Measurements from ENCODE around the gene KAT8.
"Not testable (repeated sequence)": the region's sequence is repeated elsewhere in the genome, so short reads cannot be mapped to it uniquely, and the experiment has no call there.

The KAT8 gene

DNA sequence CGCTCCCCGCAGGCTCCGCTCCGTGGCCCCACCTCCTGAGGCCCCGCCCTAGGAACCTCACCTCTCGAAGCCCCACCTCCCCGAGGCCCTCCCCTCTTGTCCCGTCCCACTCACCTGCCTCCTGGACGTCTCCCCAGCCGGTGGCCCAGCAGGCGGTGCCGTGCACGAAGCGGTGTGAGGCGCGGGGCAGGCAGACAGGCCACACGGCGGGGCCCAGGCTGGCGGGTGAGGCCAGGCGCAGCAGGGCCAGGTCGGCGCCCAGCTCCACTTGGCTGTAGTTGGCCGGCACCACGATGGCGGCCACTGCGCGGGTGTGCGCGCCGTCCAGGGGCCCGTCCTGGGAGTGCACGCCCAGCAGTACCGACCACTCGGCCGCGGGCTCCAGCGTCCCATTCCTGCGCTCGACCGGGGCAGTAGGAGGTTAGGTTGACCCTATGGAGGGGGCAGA is 30.8 kb downstream of the KAT8 start:
- no peak overlapping the region for H3K4me3 ChIP-seq (ENCODE audit: control insufficient read depth, low read depth, low read length)
- TF ChIP-seq, protein P1, sequence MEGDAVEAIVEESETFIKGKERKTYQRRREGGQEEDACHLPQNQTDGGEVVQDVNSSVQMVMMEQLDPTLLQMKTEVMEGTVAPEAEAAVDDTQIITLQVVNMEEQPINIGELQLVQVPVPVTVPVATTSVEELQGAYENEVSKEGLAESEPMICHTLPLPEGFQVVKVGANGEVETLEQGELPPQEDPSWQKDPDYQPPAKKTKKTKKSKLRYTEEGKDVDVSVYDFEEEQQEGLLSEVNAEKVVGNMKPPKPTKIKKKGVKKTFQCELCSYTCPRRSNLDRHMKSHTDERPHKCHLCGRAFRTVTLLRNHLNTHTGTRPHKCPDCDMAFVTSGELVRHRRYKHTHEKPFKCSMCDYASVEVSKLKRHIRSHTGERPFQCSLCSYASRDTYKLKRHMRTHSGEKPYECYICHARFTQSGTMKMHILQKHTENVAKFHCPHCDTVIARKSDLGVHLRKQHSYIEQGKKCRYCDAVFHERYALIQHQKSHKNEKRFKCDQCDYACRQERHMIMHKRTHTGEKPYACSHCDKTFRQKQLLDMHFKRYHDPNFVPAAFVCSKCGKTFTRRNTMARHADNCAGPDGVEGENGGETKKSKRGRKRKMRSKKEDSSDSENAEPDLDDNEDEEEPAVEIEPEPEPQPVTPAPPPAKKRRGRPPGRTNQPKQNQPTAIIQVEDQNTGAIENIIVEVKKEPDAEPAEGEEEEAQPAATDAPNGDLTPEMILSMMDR (IDR thresholded peaks at IDR 0.05; ENCODE audit: control insufficient read depth, insufficient read depth, low read depth, low read length, missing control alignments): no peak
- no peak for DNase-seq (ENCODE audit: low read depth)

DNA sequence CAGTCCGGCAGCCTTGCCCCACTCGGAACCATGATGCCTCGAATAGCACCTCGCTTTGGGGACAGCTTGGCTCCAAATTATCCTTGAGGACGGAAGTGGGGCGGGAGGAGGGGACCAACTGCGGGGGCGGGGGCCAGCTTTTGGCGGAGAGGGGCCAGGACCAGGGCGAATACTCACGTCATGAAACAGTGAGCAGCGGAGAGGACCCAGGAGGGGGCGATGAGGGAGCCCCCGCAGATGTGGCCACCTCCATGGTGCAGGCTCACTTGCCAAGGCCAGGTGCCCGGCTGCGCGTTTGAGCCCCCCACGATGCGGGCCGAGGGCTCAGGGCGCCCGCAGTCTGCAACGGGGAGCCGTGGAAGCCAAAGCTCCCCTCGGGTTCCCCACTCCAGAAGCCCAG is 31.4 kb downstream of the KAT8 start:
- no peak for DNase-seq (ENCODE audit: low read depth)
- H3K4me3 ChIP-seq (ENCODE audit: control insufficient read depth, low read depth, low read length): no peak overlapping the region
- TF ChIP-seq, protein P1 (IDR thresholded peaks at IDR 0.05; ENCODE audit: control insufficient read depth, insufficient read depth, low read depth, low read length, missing control alignments): no peak

DNA sequence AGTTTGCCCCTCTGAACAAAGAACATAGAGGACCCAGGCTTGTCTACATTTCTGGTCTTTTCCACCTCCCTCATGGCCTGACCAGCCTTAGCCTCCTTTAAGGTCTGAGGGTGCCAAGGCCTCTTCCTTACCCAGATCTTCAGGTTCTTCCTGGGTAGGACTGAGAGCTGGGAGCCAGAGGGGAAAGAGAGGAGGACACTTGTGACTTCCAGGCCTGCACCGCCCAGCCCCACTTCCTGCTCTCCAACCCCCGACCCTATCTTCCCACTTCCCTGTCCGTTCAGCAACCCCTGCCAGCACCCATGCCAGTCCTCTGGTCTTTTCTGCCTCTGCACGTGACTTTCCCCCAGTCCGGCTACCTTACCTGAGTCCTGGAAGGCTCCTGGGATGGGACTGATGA is 31.9 kb downstream of the KAT8 start:
- TF ChIP-seq, protein P1 (IDR thresholded peaks at IDR 0.05; ENCODE audit: control insufficient read depth, insufficient read depth, low read depth, low read length, missing control alignments): no peak
- no peak overlapping the region for H3K4me3 ChIP-seq (ENCODE audit: control insufficient read depth, low read depth, low read length)
- no peak for DNase-seq (ENCODE audit: low read depth)

DNA sequence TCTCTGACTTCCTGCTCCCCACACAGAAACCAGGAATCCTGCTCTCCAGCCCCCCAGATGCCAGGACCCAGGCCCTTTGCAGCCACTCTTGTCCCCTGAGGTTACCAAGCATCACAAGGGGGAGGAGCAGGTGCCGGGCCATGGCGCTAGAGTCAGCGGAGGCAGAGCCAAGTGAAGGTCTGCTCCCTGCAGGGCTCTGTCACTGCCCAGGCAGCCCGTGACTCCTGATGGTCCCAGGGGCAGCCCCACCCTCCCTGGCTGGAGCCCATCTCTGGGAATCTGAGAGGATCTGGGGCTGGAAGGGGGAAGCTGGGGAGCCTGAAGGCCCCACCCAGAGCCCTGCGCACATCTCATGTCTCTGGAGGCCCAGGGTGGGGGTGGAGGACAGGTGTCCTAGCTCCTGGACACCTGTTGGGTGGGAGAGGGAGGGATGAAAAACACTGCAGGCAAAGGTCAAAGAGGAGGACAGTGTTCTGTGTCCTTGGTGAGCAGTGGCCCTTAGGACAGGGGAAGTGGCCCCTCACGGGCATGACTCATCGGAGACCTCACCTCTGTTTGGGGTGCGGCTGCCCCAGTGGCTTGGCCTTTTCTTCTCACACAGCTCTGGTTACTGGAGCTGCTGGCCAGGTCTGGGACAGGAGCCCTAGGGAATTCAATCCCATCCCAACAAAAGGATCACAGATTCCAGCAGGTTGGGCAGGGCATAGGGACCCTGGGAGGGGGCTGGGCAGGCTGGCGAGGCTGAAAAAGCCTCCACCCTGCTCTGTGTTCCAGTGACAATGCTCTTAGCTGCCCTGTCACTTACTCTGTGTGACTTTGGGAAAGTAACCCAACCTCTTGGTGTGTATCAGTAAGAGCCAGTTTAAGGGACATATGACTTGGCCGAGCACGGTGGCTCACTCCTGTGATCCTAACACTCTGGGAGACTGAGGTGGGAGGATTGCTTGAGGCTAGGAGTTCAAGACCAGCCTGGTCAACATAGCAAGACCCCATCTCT is 32.7 kb downstream of the KAT8 start, which contains the start of gene PRSS36:
TSS of gene PRSS36 (minus strand) at position 173 of the 997 bp plus-strand sequence. CDS start at position 142, 31 bp downstream.
- DNase-seq (ENCODE audit: low read depth): no peak
- no peak within 1 kb of the TSS for H3K4me3 ChIP-seq (ENCODE audit: control insufficient read depth, low read depth, low read length)
- TF ChIP-seq, protein P1 (IDR thresholded peaks at IDR 0.05; ENCODE audit: control insufficient read depth, insufficient read depth, low read depth, low read length, missing control alignments): no peak

DNA sequence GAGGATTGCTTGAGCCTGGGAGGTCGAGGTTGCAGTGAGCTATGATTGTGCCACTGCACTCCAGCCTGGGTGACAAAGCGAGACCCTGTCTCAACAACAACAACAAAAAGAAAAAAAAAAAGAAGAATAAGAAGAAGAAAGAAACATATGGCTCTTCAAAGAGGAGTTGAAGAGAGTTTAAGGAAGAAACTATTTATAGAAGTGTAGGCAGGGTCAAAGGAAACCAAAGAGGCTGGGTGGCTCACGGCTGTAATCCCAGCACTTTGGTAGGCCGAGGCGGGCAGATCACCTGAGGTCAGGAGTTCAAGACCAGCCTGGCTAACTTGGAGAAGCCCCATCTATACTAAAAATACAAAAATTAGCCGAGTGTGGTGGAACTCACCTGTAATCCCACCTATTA is 33.5 kb downstream of the KAT8 start:
- not testable (repeated sequence) for DNase-seq (ENCODE audit: low read depth); H3K4me3 ChIP-seq (ENCODE audit: control insufficient read depth, low read depth, low read length)

DNA sequence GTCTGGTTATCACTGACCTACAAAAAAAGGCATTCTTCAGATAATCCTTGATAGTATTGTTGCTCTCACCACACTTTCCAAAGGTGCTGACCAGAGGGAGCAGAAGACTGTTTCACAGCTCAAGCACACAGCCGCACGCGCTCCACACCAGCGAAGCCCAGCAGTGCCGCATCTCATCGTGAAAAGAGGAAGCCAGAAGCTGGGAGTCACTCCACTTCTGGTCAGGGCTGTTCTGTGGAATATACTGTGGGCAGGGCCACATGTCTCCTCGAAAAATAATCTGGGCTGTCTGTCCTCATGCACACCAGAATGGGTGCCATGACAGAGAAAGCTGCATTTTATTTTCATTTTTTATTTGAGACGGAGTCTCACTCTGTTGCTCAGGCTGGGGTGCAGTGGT is 39.7 kb downstream of the KAT8 start:
- no peak for DNase-seq (ENCODE audit: low read depth)
- no peak overlapping the region for H3K4me3 ChIP-seq (ENCODE audit: control insufficient read depth, low read depth, low read length)
- TF ChIP-seq, protein P1 (IDR thresholded peaks at IDR 0.05; ENCODE audit: control insufficient read depth, insufficient read depth, low read depth, low read length, missing control alignments): no peak

DNA sequence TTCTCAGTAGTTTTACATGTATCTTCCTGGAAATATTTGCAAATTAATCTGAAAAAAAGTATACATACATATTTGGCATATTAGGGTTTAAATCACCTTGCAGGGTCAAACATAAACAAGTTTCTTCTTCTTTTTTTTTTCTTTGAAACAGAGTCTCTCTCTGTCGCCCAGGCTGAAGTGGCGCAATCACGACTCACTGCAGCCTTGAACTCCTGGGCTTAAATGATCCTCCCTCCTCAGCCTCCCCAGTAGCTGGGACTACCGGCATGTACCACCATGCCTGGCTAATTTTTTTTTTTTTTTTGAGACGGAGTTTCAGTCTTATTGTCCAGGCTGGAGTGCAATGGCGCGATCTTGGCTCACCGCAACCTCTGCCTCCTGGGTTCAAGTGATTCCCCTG is 49.9 kb downstream of the KAT8 start:
- TF ChIP-seq, protein P1 (IDR thresholded peaks at IDR 0.05; ENCODE audit: control insufficient read depth, insufficient read depth, low read depth, low read length, missing control alignments): no peak

More for the DNA sequence above, 49.9 kb downstream of the KAT8 start:
- H3K4me3 ChIP-seq (ENCODE audit: control insufficient read depth, low read depth, low read length): no peak overlapping the region
- no peak for DNase-seq (ENCODE audit: low read depth)

Data from AG09309 (cell line).